ENCODE data around the gene BCAS4. TPM values are rescaled to one million over a fixed set of nuclear protein-coding genes. Genes with fewer than 3 reads are reported as not detected.
A peak's percentile ranks its signal among the peaks of the same experiment; 100 is the strongest.

Gene BCAS4
- total RNA-seq, 1 donor from 2014 or later: 3.9 TPM

- intact Hi-C loops (cut with DNase I): no loop called here
- DNase-seq (no peak), ATAC-seq (no peak)
- Histone ChIP-seq H3K9me3 (no peaks in the 10 kb centered on the region), H3K4me3 (no peak overlapping the region), H3K4me1 (no peaks in the 10 kb centered on the region), H3K27me3 (ENCODE audit: low read depth) (no peaks in the 10 kb centered on the region), H3K36me3 (no peaks in the 10 kb centered on the region), H3K27ac (no peak overlapping the region)
- TF ChIP-seq, protein P1, sequence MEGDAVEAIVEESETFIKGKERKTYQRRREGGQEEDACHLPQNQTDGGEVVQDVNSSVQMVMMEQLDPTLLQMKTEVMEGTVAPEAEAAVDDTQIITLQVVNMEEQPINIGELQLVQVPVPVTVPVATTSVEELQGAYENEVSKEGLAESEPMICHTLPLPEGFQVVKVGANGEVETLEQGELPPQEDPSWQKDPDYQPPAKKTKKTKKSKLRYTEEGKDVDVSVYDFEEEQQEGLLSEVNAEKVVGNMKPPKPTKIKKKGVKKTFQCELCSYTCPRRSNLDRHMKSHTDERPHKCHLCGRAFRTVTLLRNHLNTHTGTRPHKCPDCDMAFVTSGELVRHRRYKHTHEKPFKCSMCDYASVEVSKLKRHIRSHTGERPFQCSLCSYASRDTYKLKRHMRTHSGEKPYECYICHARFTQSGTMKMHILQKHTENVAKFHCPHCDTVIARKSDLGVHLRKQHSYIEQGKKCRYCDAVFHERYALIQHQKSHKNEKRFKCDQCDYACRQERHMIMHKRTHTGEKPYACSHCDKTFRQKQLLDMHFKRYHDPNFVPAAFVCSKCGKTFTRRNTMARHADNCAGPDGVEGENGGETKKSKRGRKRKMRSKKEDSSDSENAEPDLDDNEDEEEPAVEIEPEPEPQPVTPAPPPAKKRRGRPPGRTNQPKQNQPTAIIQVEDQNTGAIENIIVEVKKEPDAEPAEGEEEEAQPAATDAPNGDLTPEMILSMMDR (IDR thresholded peaks at IDR 0.05): no peak
These were observed 48.0 kb downstream of the BCAS4 start for GRCh38 chr20:50842821-50843220.

DNA sequence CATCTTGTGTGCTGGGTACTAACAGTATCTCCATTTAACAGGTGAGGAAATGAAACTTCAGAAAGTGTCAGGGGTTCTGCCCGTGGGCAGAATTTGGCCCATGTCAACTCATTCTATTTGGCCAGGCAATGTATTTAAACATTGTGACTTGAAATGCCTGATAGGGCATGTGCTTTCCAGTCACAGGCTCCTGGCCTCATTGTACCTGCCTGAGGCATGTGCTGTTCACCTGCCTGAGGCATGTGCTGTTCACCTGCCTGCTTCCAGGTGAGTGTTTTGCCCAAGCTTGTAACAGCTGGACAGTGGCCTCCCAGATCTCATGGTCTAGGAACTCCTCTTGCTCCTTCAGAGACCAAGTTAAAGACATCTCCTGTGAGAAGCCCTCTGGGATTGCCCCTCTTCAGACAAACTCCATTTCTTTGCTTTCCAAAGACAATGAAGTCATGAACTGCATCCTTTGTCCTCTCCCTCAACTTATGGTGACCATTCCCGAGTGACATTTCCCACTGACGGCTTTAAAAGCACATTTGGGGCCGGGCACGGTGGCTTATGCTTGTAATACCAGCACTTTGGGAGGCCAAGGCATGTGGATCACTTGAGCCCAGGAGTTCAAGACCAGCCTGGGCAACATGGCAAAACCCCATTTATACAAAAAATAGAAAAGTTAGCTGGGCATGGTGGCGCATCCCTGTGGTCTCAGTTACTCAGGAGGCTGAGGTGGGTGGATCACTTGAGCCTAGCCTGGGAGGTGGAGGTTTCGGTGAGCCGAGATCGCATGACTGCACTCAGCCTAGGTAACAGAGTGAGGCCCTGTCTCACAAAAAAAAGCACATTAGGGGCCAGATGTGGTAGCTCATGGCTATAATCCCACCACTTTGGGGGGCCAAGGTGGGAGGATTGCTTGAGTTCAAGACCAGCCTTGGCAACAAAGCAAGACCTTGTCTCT is 48.7 kb downstream of the BCAS4 start:
- H3K27ac ChIP-seq: no peak overlapping the region
- no peaks in the 10 kb centered on the region for H3K9me3 ChIP-seq
- H3K27me3 ChIP-seq (ENCODE audit: low read depth): no peaks in the 10 kb centered on the region
- H3K36me3 ChIP-seq: no peaks in the 10 kb centered on the region
- H3K4me1 ChIP-seq: peaks cover 6% of the 10 kb centered on the region
- no peak for DNase-seq
- ATAC-seq: no peak
- TF ChIP-seq, protein P1 (IDR thresholded peaks at IDR 0.05): no peak
- intact Hi-C loops (cut with DNase I): no loop called here
- no peak overlapping the region for H3K4me3 ChIP-seq

- Histone ChIP-seq H3K9me3 (no peaks in the 10 kb centered on the region), H3K27me3 (ENCODE audit: low read depth) (no peaks in the 10 kb centered on the region), H3K27ac (no peak overlapping the region), H3K4me1 (peaks cover 16% of the 10 kb centered on the region), H3K36me3 (no peaks in the 10 kb centered on the region), H3K4me3 (no peak overlapping the region)
- intact Hi-C loops (cut with DNase I): no loop called here
- peak in 1 of 2 donors; percentile 49 for ATAC-seq
- TF ChIP-seq, protein P1 (IDR thresholded peaks at IDR 0.05): no peak
- no peak for DNase-seq
These were observed 49.7 kb downstream of the BCAS4 start for GRCh38 chr20:50844430-50845100.

GRCh38 chr20:50845566-50846215 is 50.8 kb downstream of the BCAS4 start:
- peaks cover 16% of the 10 kb centered on the region for H3K4me1 ChIP-seq
- no peaks in the 10 kb centered on the region for H3K9me3 ChIP-seq
- no peaks in the 10 kb centered on the region for H3K27me3 ChIP-seq (ENCODE audit: low read depth)
- intact Hi-C loops (cut with DNase I): no loop called here
- ATAC-seq: no peak
- DNase-seq: no peak
- TF ChIP-seq, protein P1 (IDR thresholded peaks at IDR 0.05): no peak
- no peaks in the 10 kb centered on the region for H3K36me3 ChIP-seq
- H3K4me3 ChIP-seq: no peak overlapping the region
- no peak overlapping the region for H3K27ac ChIP-seq

DNA sequence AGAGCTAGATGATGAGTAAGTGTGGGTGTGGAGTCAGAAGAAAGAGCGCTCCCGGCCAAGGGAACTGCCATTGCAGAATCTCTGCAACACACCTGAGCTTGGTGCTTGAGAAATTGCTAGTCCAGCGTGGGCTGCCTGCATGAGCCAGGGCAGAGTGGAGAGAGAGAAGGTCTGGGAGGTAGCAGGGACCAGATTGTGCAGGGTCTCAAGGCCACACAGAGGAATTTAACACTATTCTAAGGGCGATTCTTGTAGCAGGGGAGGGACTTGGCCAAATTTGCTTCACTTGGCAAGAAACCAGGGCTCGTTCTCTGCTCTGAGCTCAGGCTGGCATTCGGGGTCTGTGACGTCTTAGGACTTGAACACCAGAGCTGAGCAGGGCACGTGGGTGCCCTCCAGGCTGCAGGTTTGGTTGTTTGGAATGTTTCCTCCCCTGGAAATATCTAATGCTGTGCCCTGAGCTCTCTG is 53.5 kb downstream of the BCAS4 start:
- H3K4me3 ChIP-seq: no peak overlapping the region
- DNase-seq: no peak

More for the DNA sequence above, 53.5 kb downstream of the BCAS4 start:
- intact Hi-C loops (cut with DNase I): no loop called here
- Histone ChIP-seq H3K27ac (peak overlapping the region; percentile 37), H3K36me3 (no peaks in the 10 kb centered on the region), H3K27me3 (ENCODE audit: low read depth) (peaks cover 5% of the 10 kb centered on the region), H3K9me3 (no peaks in the 10 kb centered on the region), H3K4me1 (peaks cover 16% of the 10 kb centered on the region)
- peak; percentile 75 to 83 for ATAC-seq
- TF ChIP-seq, protein P1 (IDR thresholded peaks at IDR 0.05): no peak

All from lower lobe of right lung (tissue), 2 donors.